Esophagus muscularis mucosa (tissue), 4 donors: ENCODE results near the gene SH3BGRL2. TPM values are rescaled to one million over a fixed set of nuclear protein-coding genes. Genes with fewer than 3 reads are reported as not detected.

ENCODE experiments used
- DNase-seq: peaks from one replicate; pipeline ENCODE4 v3.0.0-alpha.2; 2017; ENCODE audit errors: extremely low spot score
- H3K27ac ChIP-seq, 4 donors: fragments of 200-600 bp; sonication (generic); replicated peaks in 1 of 4; 1 replicate in 3 of 4; 2 replicates in 1 of 4; pipeline ENCODE4 v1.5.1; 2016 to 2019; ENCODE audit warnings: mild to moderate bottlenecking in 1 of 4
- H3K27me3 ChIP-seq, 4 donors: fragments of 200-600 bp; sonication (generic); one replicate each; pipeline versions ENCODE4 v1.5.1 to v1.6.0; 2016 to 2019
- H3K36me3 ChIP-seq, 4 donors: fragments of 200-600 bp; sonication (generic); one replicate each; pipeline ENCODE4 v1.5.1; 2016 to 2019
- H3K4me1 ChIP-seq, 4 donors: fragments of 200-600 bp; sonication (generic); one replicate each; pipeline ENCODE4 v1.5.1; 2016 to 2019
- H3K4me3 ChIP-seq, 4 donors: fragments of 200-600 bp; sonication (generic); 1 replicate in 2 of 4; 2 replicates in 2 of 4; pipeline ENCODE4 v1.5.1; 2016 to 2019; ENCODE audit warnings: mild to moderate bottlenecking in 4 of 4, moderate library complexity in 1 of 4
- H3K9me3 ChIP-seq, 4 donors: fragments of 200-600 bp; sonication (generic); 1 replicate in 3 of 4; 2 replicates in 1 of 4; pipeline ENCODE4 v1.5.1; 2016 to 2019
- EP300 ChIP-seq: sonication (generic); formaldehyde crosslinking; IDR thresholded peaks from one replicate; pipeline ENCODE4 v1.6.1; 2017; ENCODE audit warnings: antibody characterized with exemption
- POLR2A ChIP-seq: fragments of 450-650 bp; IDR thresholded peaks from one replicate; pipeline ENCODE4 v1.6.1; 2017; ENCODE audit warnings: antibody characterized with exemption, moderate library complexity, mild to moderate bottlenecking, low read depth
- POLR2AphosphoS5 ChIP-seq, 2 donors: sonication (generic); formaldehyde crosslinking; IDR thresholded peaks; one replicate each; pipeline ENCODE4 v1.6.1; 2017; ENCODE audit warnings: antibody characterized with exemption in 2 of 2
- WGBS: methylation state at CpG from one replicate; pipeline ENCODE4 v1.1.5; 2018; 5-methylcytosine and 5-hydroxymethylcytosine counted together
- intact Hi-C: fragments of 100-400 bp; cut with DNase I; formaldehyde crosslinking; loops from one replicate; pipeline ENCODE4 v1.15.1; 2023
- total RNA-seq, 4 donors: library from RNA; depleted of rRNA; stranded (reverse); fragments of >200 nt; gene quantifications; one replicate each; pipeline versions ENCODE4 v1.1.0 to v1.2.1, GENCODE V29; 2016
- TF ChIP-seq, protein P1 (sequence below), 3 experiments: fragments of 200-600 bp in 2 of 3; fragments of 450-650 bp in 1 of 3; sonication (generic) in 2 of 3; IDR thresholded peaks; one replicate each; pipeline ENCODE4 v1.5.1; 2017 to 2019; ENCODE audit warnings: antibody characterized with exemption in 3 of 3, mild to moderate bottlenecking in 2 of 3, moderate library complexity in 1 of 3

The SH3BGRL2 gene
- total RNA-seq, 4 donors from 2014 or later, result 22.8 to 34.1 (median 31.6) TPM

DNA sequence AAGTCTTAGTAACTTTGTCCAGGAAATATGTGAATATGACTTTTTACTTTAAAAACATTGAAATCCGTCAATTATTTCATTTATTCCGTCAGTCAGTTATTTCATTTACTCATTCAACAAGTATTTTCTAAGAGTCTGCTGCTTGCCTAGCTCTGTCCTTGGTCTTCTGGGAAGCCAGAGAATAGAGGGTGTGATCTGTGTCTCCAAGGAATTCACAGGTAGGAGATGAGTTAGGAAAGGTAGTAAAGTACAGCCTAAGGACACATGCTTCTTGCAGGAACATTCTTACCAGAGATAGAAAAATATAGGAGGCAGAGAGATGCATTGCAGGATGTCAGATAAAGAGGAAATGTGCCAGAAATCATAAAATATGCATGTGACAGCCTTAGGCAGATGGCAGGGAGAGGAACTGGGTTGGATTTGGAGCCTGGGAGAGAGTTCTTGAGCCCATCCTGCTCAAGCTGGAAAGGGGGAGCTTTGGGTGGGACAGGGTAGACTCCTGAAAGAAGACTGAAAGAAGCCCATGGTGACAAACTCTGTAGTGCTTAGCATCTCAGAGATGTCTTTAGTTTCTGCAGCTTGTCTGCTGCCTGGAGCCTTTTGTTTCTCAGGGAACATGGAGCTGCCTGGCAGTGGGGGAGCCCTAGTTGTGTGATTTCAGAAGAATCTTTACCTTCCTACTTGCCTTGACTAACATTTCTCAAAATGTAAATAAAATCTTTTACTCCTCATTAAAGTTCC is 3.5 kb downstream of the SH3BGRL2 start:
- peak overlapping the region in 2 of 4 donors; percentile 16 to 22 for H3K27ac ChIP-seq
- WGBS, result 67% methylated on average over 2 of the region's 2 CpGs
- H3K4me3 ChIP-seq, result peak overlapping the region in 2 of 4 donors; percentile 1 to 81
- peaks cover 2 to 33% (median 21%) of the 10 kb centered on the region in 4 donors for H3K4me1 ChIP-seq
- intact Hi-C loops, result no loop called here
- TF ChIP-seq EP300 (no peak), POLR2AphosphoS5 (IDR thresholded peaks at IDR 0.05) (no peak), POLR2A (no peak)
- TF ChIP-seq, protein P1, sequence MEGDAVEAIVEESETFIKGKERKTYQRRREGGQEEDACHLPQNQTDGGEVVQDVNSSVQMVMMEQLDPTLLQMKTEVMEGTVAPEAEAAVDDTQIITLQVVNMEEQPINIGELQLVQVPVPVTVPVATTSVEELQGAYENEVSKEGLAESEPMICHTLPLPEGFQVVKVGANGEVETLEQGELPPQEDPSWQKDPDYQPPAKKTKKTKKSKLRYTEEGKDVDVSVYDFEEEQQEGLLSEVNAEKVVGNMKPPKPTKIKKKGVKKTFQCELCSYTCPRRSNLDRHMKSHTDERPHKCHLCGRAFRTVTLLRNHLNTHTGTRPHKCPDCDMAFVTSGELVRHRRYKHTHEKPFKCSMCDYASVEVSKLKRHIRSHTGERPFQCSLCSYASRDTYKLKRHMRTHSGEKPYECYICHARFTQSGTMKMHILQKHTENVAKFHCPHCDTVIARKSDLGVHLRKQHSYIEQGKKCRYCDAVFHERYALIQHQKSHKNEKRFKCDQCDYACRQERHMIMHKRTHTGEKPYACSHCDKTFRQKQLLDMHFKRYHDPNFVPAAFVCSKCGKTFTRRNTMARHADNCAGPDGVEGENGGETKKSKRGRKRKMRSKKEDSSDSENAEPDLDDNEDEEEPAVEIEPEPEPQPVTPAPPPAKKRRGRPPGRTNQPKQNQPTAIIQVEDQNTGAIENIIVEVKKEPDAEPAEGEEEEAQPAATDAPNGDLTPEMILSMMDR (IDR thresholded peaks at IDR 0.05), result no peak
- H3K27me3 ChIP-seq, result no peaks in the 10 kb centered on the region
- no peaks in the 10 kb centered on the region for H3K9me3 ChIP-seq
- H3K36me3 ChIP-seq, result no peaks in the 10 kb centered on the region
- DNase-seq, result no peak

DNA sequence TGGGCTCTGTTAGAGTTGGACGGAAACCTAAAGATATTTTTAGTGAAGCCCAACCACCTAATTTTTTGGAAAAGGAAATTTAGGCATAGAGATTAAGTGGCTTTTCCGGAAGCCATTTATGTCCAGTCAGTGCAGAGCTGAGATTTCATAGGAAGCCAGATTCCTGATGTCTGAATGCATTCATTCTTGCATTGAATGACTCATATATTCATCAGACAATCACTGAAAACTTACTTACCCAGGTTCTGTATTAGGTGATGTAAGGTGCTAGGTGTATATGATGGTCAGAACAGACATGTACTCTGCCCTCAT is 4.1 kb downstream of the SH3BGRL2 start:
- Histone ChIP-seq H3K27ac (peak overlapping the region in 1 of 4 donors; percentile 16), H3K36me3 (no peaks in the 10 kb centered on the region), H3K4me1 (peaks cover 7 to 33% (median 25%) of the 10 kb centered on the region in 4 donors), H3K4me3 (no peak overlapping the region), H3K9me3 (no peaks in the 10 kb centered on the region), H3K27me3 (no peaks in the 10 kb centered on the region)
- WGBS, result 16% methylated on average over 2 of the region's 2 CpGs
- no peak for DNase-seq
- intact Hi-C loops, result no loop called here
- TF ChIP-seq POLR2AphosphoS5 (IDR thresholded peaks at IDR 0.05) (no peak), POLR2A (no peak), EP300 (no peak)
- TF ChIP-seq, protein P1 (IDR thresholded peaks at IDR 0.05), result no peak

DNA sequence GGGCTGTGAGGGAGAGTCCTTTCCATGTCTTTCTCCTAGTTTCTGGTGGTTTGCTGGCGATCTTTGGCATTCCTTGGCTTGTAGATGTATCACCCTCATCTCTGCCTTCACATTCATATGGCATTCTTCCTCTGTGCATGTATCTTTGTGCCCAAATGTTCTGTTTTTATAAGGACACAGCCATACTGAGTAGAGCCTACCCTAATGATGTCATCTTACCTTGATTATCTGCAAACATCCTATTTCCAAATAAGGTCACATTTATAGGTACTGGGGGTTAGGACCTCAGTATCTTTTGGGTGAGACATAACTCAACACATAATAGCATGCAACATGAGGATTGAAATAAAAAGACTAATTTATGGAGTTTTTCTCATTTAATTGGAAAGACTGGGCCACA is 5.5 kb downstream of the SH3BGRL2 start:
- TF ChIP-seq POLR2AphosphoS5 (IDR thresholded peaks at IDR 0.05) (no peak), POLR2A (no peak), EP300 (no peak)
- TF ChIP-seq, protein P1 (IDR thresholded peaks at IDR 0.05), result no peak
- Histone ChIP-seq H3K9me3 (no peaks in the 10 kb centered on the region), H3K4me1 (peaks cover 11 to 37% (median 28%) of the 10 kb centered on the region in 4 donors), H3K36me3 (no peaks in the 10 kb centered on the region), H3K4me3 (no peak overlapping the region), H3K27me3 (no peaks in the 10 kb centered on the region), H3K27ac (no peak overlapping the region)
- WGBS, result 100% methylated on average over 1 of the region's 1 CpG
- intact Hi-C loops, result no loop called here
- no peak for DNase-seq

DNA sequence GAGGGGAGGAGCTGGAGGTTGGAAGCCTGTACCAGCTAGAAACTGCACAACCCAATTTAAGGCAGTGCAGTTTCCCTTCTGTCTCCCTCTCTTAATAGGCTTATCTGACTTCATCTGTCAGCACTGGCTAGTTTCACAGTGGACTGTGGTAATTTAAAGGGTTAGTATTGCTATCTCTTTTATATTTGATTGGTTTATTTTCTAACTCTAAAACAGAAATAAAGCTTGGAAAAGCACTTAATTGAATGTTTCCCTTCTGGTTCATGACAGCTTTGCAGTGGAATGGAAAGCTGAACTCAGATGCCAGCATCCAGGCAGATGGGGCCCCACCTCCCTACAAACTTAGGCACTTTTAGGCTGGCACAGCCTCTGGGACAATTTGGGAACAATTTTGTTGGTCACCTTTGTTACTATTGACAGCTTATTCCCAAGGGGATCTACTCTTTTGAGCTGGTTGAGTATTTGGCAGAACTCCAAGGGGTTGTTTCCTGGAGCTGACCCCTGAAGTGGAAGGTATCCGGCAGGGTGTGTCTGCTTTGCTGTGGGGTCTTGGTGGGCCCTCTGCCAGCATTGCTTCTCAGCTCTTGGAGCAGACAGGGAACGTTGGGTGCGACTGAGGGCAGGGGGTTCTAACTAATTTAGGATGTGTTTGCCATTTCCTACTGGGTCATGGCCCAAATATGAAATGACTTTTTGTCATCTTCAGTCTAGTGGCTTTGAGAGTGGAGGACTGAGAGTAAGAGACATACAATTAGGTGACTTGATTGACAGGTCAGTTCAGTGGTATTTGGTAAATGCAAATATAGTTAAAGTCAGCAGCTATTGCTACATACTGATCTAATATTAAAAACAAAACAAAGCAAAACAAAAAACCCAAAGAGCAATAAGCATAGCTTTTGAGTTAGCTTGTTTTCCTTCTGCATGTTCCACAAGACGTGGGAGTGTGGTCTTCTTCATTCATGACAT is 9.3 kb downstream of the SH3BGRL2 start:
- 74% methylated on average over 4 of the region's 4 CpGs for WGBS
- Histone ChIP-seq H3K9me3 (no peaks in the 10 kb centered on the region), H3K36me3 (no peaks in the 10 kb centered on the region), H3K4me3 (no peak overlapping the region), H3K27ac (no peak overlapping the region), H3K27me3 (no peaks in the 10 kb centered on the region), H3K4me1 (peaks cover 11 to 20% (median 19%) of the 10 kb centered on the region in 4 donors)
- intact Hi-C loops, result no loop called here
- DNase-seq, result no peak
- TF ChIP-seq POLR2A, result no peak
- TF ChIP-seq, protein P1 (IDR thresholded peaks at IDR 0.05), result no peak
- no peak for TF ChIP-seq EP300
- TF ChIP-seq POLR2AphosphoS5 (IDR thresholded peaks at IDR 0.05), result no peak
